Bronchial epithelial cell (primary cell): ENCODE measurements around the gene CCNI2. TPM values are rescaled to one million over a fixed set of nuclear protein-coding genes. Genes with fewer than 3 reads are reported as not detected.
A peak's percentile ranks its signal among the peaks of the same experiment; 100 is the strongest.

Experiments used
- DNase-seq: peaks from one replicate; pipeline ENCODE4 v3.0.0-alpha.2; 2010; ENCODE audit warnings: low read depth
- FAIRE-seq: peaks from 2 replicates; lab custom pipeline; 2011; peaks lifted over from hg19 to GRCh38; lab: Jason Lieb, UNC
- H3K27me3 ChIP-seq: 2 replicates; pipeline ENCODE4 v1.5.1; 2011; ENCODE audit warnings: low read length; ENCODE audit not compliant: control insufficient read depth, insufficient read depth
- H3K36me3 ChIP-seq: 2 replicates; pipeline ENCODE4 v1.5.1; 2011; ENCODE audit warnings: low read length; ENCODE audit not compliant: control insufficient read depth, insufficient read depth
- H3K4me3 ChIP-seq: 2 replicates; pipeline ENCODE4 v1.5.1; 2011; ENCODE audit warnings: mild to moderate bottlenecking, low read depth, low read length, control low read depth
- CTCF ChIP-seq: IDR thresholded peaks from 2 replicates; pipeline ENCODE4 v1.5.1; 2011; ENCODE audit warnings: mild to moderate bottlenecking, moderate library complexity, low read length, control low read depth, inconsistent platforms; ENCODE audit not compliant: insufficient read depth, severe bottlenecking
- total RNA-seq: library from RNA; depleted of rRNA; stranded (reverse); fragments of >200 nt; gene quantifications from 2 replicates; pipeline ENCODE4 v1.2.1, GENCODE V29; 2014

CCNI2 gene
- total RNA-seq, 1 donor from 2014 or later = not detected

- no peak for FAIRE-seq
Measured at GRCh38 chr5:132781029-132781428, 33.8 kb downstream of the CCNI2 start.

GRCh38 chr5:132782101-132782500 lies 34.9 kb downstream of the CCNI2 start:
- FAIRE-seq (no peak), DNase-seq (peak; percentile 72)
- Histone ChIP-seq H3K36me3 (no peaks in the 10 kb centered on the region), H3K4me3 (no peak overlapping the region), H3K27me3 (no peaks in the 10 kb centered on the region)
- no peak for TF ChIP-seq CTCF

More at GRCh38 chr5:132781029-132781428, 33.8 kb downstream of the CCNI2 start:
- DNase-seq = no peak
- H3K4me3 ChIP-seq = no peak overlapping the region
- TF ChIP-seq CTCF = no peak
- H3K27me3 ChIP-seq = no peaks in the 10 kb centered on the region
- no peaks in the 10 kb centered on the region for H3K36me3 ChIP-seq

GRCh38 chr5:132785365-132785764 lies 38.1 kb downstream of the CCNI2 start:
- Histone ChIP-seq H3K36me3 (no peaks in the 10 kb centered on the region), H3K27me3 (no peaks in the 10 kb centered on the region), H3K4me3 (no peak overlapping the region)
- FAIRE-seq (no peak), DNase-seq (no peak)
- TF ChIP-seq CTCF = no peak

- no peak for FAIRE-seq
- no peak for TF ChIP-seq CTCF
- Histone ChIP-seq H3K27me3 (no peaks in the 10 kb centered on the region), H3K4me3 (no peak overlapping the region), H3K36me3 (no peaks in the 10 kb centered on the region)
- no peak for DNase-seq
Measured at GRCh38 chr5:132785864-132786263, 38.6 kb downstream of the CCNI2 start.

GRCh38 chr5:132787076-132787475 lies 39.9 kb downstream of the CCNI2 start:
- H3K27me3 ChIP-seq = no peaks in the 10 kb centered on the region
- H3K4me3 ChIP-seq = no peak overlapping the region
- no peaks in the 10 kb centered on the region for H3K36me3 ChIP-seq
- TF ChIP-seq CTCF = no peak
- no peak for FAIRE-seq
- DNase-seq = no peak

GRCh38 chr5:132788508-132788907 lies 41.3 kb downstream of the CCNI2 start:
- no peak for TF ChIP-seq CTCF
- FAIRE-seq (no peak), DNase-seq (no peak)
- no peak overlapping the region for H3K4me3 ChIP-seq
- no peaks in the 10 kb centered on the region for H3K36me3 ChIP-seq
- no peaks in the 10 kb centered on the region for H3K27me3 ChIP-seq
